GM20431 (cell line): ENCODE measurements around the gene CFC1.
"Not testable (repeated sequence)": the region's sequence is repeated elsewhere in the genome, so short reads cannot be mapped to it uniquely, and the experiment has no call there.

Experiments used
- in situ Hi-C: fragments of 300-500 bp; cut with MseI, MboI; formaldehyde crosslinking; loops from one replicate; pipeline ENCODE4 v1.15.0; 2020; ENCODE audit warnings: low sequenced_read_pairs; ENCODE audit not compliant: unreplicated experiment

CFC1 gene

GRCh38 chr2:130599393-130599792 is at the start of gene CFC1:
Gene CFC1 (minus strand): TSS chr2:130599575. CDS start chr2:130599287, 288 bp downstream.
- in situ Hi-C loops: not testable (repeated sequence)

GRCh38 chr2:130641688-130642087 is 42.3 kb upstream of the CFC1 start:
- in situ Hi-C loops: not testable (repeated sequence)

- in situ Hi-C loops: not testable (repeated sequence)
These were observed 39.6 kb upstream of the CFC1 start for GRCh38 chr2:130638973-130639372.

GRCh38 chr2:130628784-130629475 is 29.6 kb upstream of the CFC1 start:
- in situ Hi-C loops: not testable (repeated sequence)

GRCh38 chr2:130611140-130611539 is 11.8 kb upstream of the CFC1 start, which contains the start of gene POTEJ:
Gene POTEJ (plus strand): TSS chr2:130611440. CDS start chr2:130611533, 93 bp downstream.
- in situ Hi-C loops: not testable (repeated sequence)

GRCh38 chr2:130610486-130610885 is 11.1 kb upstream of the CFC1 start:
- in situ Hi-C loops: not testable (repeated sequence)

GRCh38 chr2:130609002-130609920 is 9.9 kb upstream of the CFC1 start:
- in situ Hi-C loops: not testable (repeated sequence)

- in situ Hi-C loops: not testable (repeated sequence)
These were observed 9.1 kb upstream of the CFC1 start for GRCh38 chr2:130608276-130609001.

- in situ Hi-C loops: not testable (repeated sequence)
These were observed 2.4 kb upstream of the CFC1 start for GRCh38 chr2:130601648-130602302.

- in situ Hi-C loops: not testable (repeated sequence)
These were observed 551 bp upstream of the CFC1 start for GRCh38 chr2:130599926-130600325.

GRCh38 chr2:130598463-130598862 is 912 bp downstream of the CFC1 start:
- in situ Hi-C loops: not testable (repeated sequence)

GRCh38 chr2:130597994-130598393 is 1.4 kb downstream of the CFC1 start:
- in situ Hi-C loops: not testable (repeated sequence)

GRCh38 chr2:130596757-130597156 is 2.6 kb downstream of the CFC1 start:
- in situ Hi-C loops: not testable (repeated sequence)

- in situ Hi-C loops: not testable (repeated sequence)
These were observed 5.4 kb downstream of the CFC1 start for GRCh38 chr2:130594011-130594410.

GRCh38 chr2:130592791-130593414 is 6.5 kb downstream of the CFC1 start:
- in situ Hi-C loops: not testable (repeated sequence)

GRCh38 chr2:130590842-130591359 is 8.5 kb downstream of the CFC1 start:
- in situ Hi-C loops: not testable (repeated sequence)

GRCh38 chr2:130590170-130590841 is 9.1 kb downstream of the CFC1 start:
- in situ Hi-C loops: not testable (repeated sequence)

GRCh38 chr2:130588688-130589458 is 10.5 kb downstream of the CFC1 start:
- in situ Hi-C loops: not testable (repeated sequence)
